HepG2 (cell line): ENCODE measurements around the gene IMPDH1. TPM values are rescaled to one million over a fixed set of nuclear protein-coding genes. Genes with fewer than 3 reads are reported as not detected.
A peak's percentile ranks its signal among the peaks of the same experiment; 100 is the strongest.

Source experiments
- ATAC-seq: fragments of 200-7000 bp; cut with Tn5 transposase; 3 replicates; pipeline ENCODE4 v1.9.1; 2020; ENCODE audit warnings: mild to moderate bottlenecking, moderate library complexity
- BruUV-seq: library from RNA; stranded (reverse); fragments of 400-500 nt; replicated peaks from 2 replicates; lab custom pipeline; 2021; lab: Mats Ljungman, UMichigan
- CTCF ChIA-PET: fragments of 300-600 bp; formaldehyde crosslinking; extraction: SDS; loops from one replicate; lab custom pipeline; 2021; ENCODE audit warnings: low total read pairs, inconsistent platforms, low intra/inter-chr PET ratio; lab: Yijun Ruan, JAX
- POLR2A ChIA-PET: fragments of 350-600 bp; sonication (Branson Sonifier 250); formaldehyde crosslinking; loops from one replicate; lab custom pipeline; 2020; ENCODE audit warnings: antibody characterized with exemption, inconsistent platforms; lab: Yijun Ruan, JAX
- DNase-seq: peaks from one replicate; pipeline ENCODE4 v3.0.0-alpha.2; 2015; ENCODE audit warnings: low spot score
- FAIRE-seq: peaks from 3 replicates; lab custom pipeline; 2011; peaks lifted over from hg19 to GRCh38; lab: Jason Lieb, UNC
- H2AFZ ChIP-seq: one replicate; pipeline ENCODE4 v1.6.1; 2011; ENCODE audit warnings: low read length, inconsistent platforms
- H3K27ac ChIP-seq: fragments of 300-600 bp; 3 replicates; pipeline ENCODE4 v1.8.0; 2011; ENCODE audit warnings: mixed run types, mild to moderate bottlenecking, mixed read lengths, low read length, inconsistent platforms; ENCODE audit not compliant: insufficient read depth; ENCODE audit errors: extremely low read length
- H3K27me3 ChIP-seq, 2 experiments: fragments of 200-600 bp in 1 of 2; 2 replicates in 1 of 2; 3 replicates in 1 of 2; pipeline versions ENCODE4 v1.6.0 to v1.8.0; 2011; ENCODE audit warnings: low read length in 2 of 2, mild to moderate bottlenecking in 2 of 2, moderate library complexity in 2 of 2, inconsistent platforms in 1 of 2; ENCODE audit not compliant: insufficient read depth in 2 of 2, control insufficient read depth in 1 of 2
- H3K36me3 ChIP-seq, 2 experiments: fragments of 200-600 bp in 1 of 2; replicated peaks in 1 of 2; 2 replicates in 1 of 2; 3 replicates in 1 of 2; pipeline versions ENCODE4 v1.5.1 to v1.8.0; 2011; ENCODE audit warnings: low read length in 2 of 2, inconsistent platforms in 1 of 2; ENCODE audit not compliant: insufficient read depth in 2 of 2, control insufficient read depth in 1 of 2
- H3K4me1 ChIP-seq: 2 replicates; pipeline ENCODE4 v1.5.1; 2012; ENCODE audit warnings: low read length, inconsistent platforms; ENCODE audit not compliant: insufficient read depth
- H3K4me2 ChIP-seq: 2 replicates; pipeline ENCODE4 v1.6.0; 2011; ENCODE audit warnings: low read depth, low read length, inconsistent platforms
- H3K4me3 ChIP-seq, 3 experiments: fragments of 200-600 bp in 1 of 3; sonication (generic), shearing (Covaris generic) in 1 of 3; replicated peaks in 1 of 3; 2 replicates each; pipeline ENCODE4 v1.5.1; 2011 to 2016; ENCODE audit warnings: low read length in 3 of 3, inconsistent platforms in 2 of 3, low read depth in 2 of 3, mild to moderate bottlenecking in 2 of 3, control low read depth in 1 of 3, mixed read lengths in 1 of 3; ENCODE audit not compliant: insufficient read depth in 1 of 3
- H3K79me2 ChIP-seq: one replicate; pipeline ENCODE4 v1.6.1; 2011; ENCODE audit warnings: low read length, inconsistent platforms; ENCODE audit not compliant: insufficient read depth
- H3K9ac ChIP-seq: 2 replicates; pipeline ENCODE4 v1.6.0; 2011; ENCODE audit warnings: mild to moderate bottlenecking, low read depth, low read length, inconsistent platforms; ENCODE audit not compliant: insufficient read depth
- H3K9me3 ChIP-seq: 2 replicates; pipeline ENCODE4 v1.5.1; 2012; ENCODE audit warnings: mild to moderate bottlenecking, low read length
- H4K20me1 ChIP-seq: 2 replicates; pipeline ENCODE4 v1.6.0; 2011; ENCODE audit warnings: inconsistent platforms, mild to moderate bottlenecking, low read length, moderate library complexity; ENCODE audit not compliant: insufficient read depth
- ATF7-NPFF ChIP-seq: sonication (generic); formaldehyde crosslinking; IDR thresholded peaks from 2 replicates; pipeline ENCODE4 v1.8.1; 2023; ENCODE audit warnings: mild to moderate bottlenecking, low read depth, missing genetic modification reagents, moderate library complexity
- HDAC6 ChIP-seq: fragments of 200-600 bp; sonication (generic); IDR thresholded peaks from 2 replicates; pipeline ENCODE4 v1.7.0; 2017; ENCODE audit warnings: mild to moderate bottlenecking, antibody characterized with exemption, low read length, low read depth
- KDM2A ChIP-seq: sonication (generic); formaldehyde crosslinking; IDR thresholded peaks from 2 replicates; pipeline ENCODE4 v1.4.0; 2020; ENCODE audit warnings: low read depth, missing genetic modification reagents, borderline replicate concordance
- KLF13 ChIP-seq: sonication (generic); formaldehyde crosslinking; IDR thresholded peaks from 2 replicates; pipeline ENCODE4 v1.4.0; 2020; ENCODE audit warnings: mild to moderate bottlenecking, missing genetic modification reagents
- PAX8 ChIP-seq: sonication (generic); formaldehyde crosslinking; IDR thresholded peaks from 2 replicates; pipeline ENCODE4 v1.8.0; 2022; ENCODE audit warnings: mild to moderate bottlenecking, missing genetic modification reagents, borderline replicate concordance
- RAD51 ChIP-seq: fragments of 450-650 bp; IDR thresholded peaks from 2 replicates; pipeline ENCODE4 v1.6.1; 2016; ENCODE audit warnings: borderline replicate concordance
- RFX1 ChIP-seq: fragments of 450-650 bp; IDR thresholded peaks from 2 replicates; pipeline ENCODE4 v1.6.1; 2017
- SAP130 ChIP-seq: IDR thresholded peaks from 2 replicates; pipeline ENCODE4 v1.6.1; 2016; ENCODE audit warnings: low read depth
- ZBTB38 ChIP-seq: sonication (generic); formaldehyde crosslinking; IDR thresholded peaks from 2 replicates; pipeline ENCODE4 v1.5.1; 2020; ENCODE audit warnings: mild to moderate bottlenecking, missing genetic modification reagents
- ZFP36L2 ChIP-seq: sonication (generic); formaldehyde crosslinking; IDR thresholded peaks from 2 replicates; pipeline ENCODE4 v1.4.0; 2020; ENCODE audit warnings: missing genetic modification reagents
- ZNF10 ChIP-seq: sonication (generic); formaldehyde crosslinking; IDR thresholded peaks from 2 replicates; pipeline ENCODE4 v1.4.0; 2020; ENCODE audit warnings: mild to moderate bottlenecking, low read depth, missing genetic modification reagents, borderline replicate concordance
- ZNF460 ChIP-seq: sonication (generic); formaldehyde crosslinking; IDR thresholded peaks from 2 replicates; pipeline ENCODE4 v1.5.1; 2020; ENCODE audit warnings: missing genetic modification reagents, mild to moderate bottlenecking, borderline replicate concordance
- ZNF567 ChIP-seq: sonication (generic); formaldehyde crosslinking; IDR thresholded peaks from 2 replicates; pipeline ENCODE4 v1.8.1; 2023; ENCODE audit warnings: mild to moderate bottlenecking, missing genetic modification reagents, borderline replicate concordance
- ZNF615 ChIP-seq: sonication (generic); formaldehyde crosslinking; IDR thresholded peaks from 2 replicates; pipeline ENCODE4 v1.5.0; 2020; ENCODE audit warnings: mild to moderate bottlenecking, missing genetic modification reagents, borderline replicate concordance
- ZNF672 ChIP-seq: sonication (generic); formaldehyde crosslinking; IDR thresholded peaks from 2 replicates; pipeline ENCODE4 v1.8.1; 2022; ENCODE audit warnings: missing genetic modification reagents
- ZNF790 ChIP-seq: sonication (generic); formaldehyde crosslinking; IDR thresholded peaks from 2 replicates; pipeline ENCODE4 v1.8.0; 2022; ENCODE audit warnings: missing genetic modification reagents, mild to moderate bottlenecking, borderline replicate concordance
- WGBS: methylation state at CpG from one replicate; pipeline ENCODE4 v1.1.6; 2017; ENCODE audit warnings: low lambda C conversion rate; 5-methylcytosine and 5-hydroxymethylcytosine counted together
- in situ Hi-C: cut with HindIII; loops from 2 replicates; pipeline ENCODE4 v1.10.0; 2017; ENCODE audit warnings: low pct_unique_long_range_greater_than_20kb; ENCODE audit not compliant: extremely low pct_ligation_motif_present
- intact Hi-C: fragments of 100-400 bp; cut with micrococcal nuclease; formaldehyde crosslinking; loops from one replicate; pipeline ENCODE4 v1.10.0; 2022; ENCODE audit not compliant: unreplicated experiment
- polyA plus RNA-seq, 8 experiments: library from polyadenylated mRNA; depleted of rRNA in 3 of 8; stranded (reverse) in 7 of 8; unstranded in 1 of 8; fragments of >200 nt; fragmentation: Illumina TruSeq in 4 of 8; extraction: Trizol in 4 of 8; gene quantifications; 2 replicates each; pipeline versions ENCODE4 v1.2.1 to v1.2.3, GENCODE V29; 2011 to 2016; ENCODE audit warnings: low read depth in 4 of 8, missing spikeins in 1 of 8, mixed read lengths in 1 of 8; ENCODE audit not compliant: insufficient read depth in 1 of 8
- total RNA-seq, 5 experiments: library from RNA; depleted of rRNA; stranded (reverse); fragments of >200 nt; fragmentation: Illumina TruSeq; extraction: Trizol; gene quantifications; 2 replicates each; pipeline ENCODE4 v1.2.3, GENCODE V29; 2016; ENCODE audit warnings: low read depth in 1 of 5
- TF ChIP-seq, protein P1 (sequence below): sonication (generic); formaldehyde crosslinking; IDR thresholded peaks from 2 replicates; pipeline ENCODE4 v1.5.0; 2020; ENCODE audit warnings: mild to moderate bottlenecking, missing genetic modification reagents, borderline replicate concordance
- TF ChIP-seq, protein P2 (sequence below): sonication (generic); formaldehyde crosslinking; IDR thresholded peaks from 2 replicates; pipeline ENCODE4 v1.4.0; 2020; ENCODE audit warnings: low read depth, missing genetic modification reagents

IMPDH1 gene
- total and polyA plus RNA-seq, 2 of the 13 experiments (the other 11 are each of a cell fraction or from before 2014, with no cell fraction given), result 22.8 to 34.0 TPM

DNA sequence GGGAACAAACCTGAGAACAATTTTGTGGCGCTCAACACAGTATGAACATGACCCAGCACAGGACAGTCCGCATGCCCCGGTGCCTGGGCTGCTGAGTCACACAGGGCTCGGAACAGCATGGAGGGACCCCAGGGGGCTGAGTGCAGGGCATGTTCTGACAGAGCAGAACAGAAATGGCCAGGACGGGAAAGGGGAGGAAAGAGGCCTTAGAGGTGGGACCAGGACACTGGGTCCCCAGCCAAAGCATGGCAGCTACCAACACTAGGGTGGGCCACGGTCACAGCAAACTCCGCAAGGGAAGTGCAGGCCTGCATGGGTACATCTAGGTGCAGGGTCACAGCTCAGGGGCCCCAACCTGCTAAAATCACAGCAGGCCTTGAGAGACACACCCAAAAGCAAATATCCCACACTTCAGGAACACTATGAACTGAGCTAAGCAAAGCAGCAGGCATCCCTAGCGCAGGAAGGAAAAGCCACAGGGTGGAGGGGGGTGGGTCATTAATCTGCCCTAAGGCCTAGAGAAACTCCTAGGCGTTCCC lies 5.6 kb downstream of the IMPDH1 start (continued):
- TF ChIP-seq ZNF672 (CRISPR knock-in tag) (no peak), PAX8 (CRISPR knock-in tag) (no peak), ZNF10 (no peak), ZBTB38 (CRISPR knock-in tag) (peak; percentile 83; the same call in 1 of the 2 replicates), KLF13 (CRISPR knock-in tag) (no peak), ZNF790 (CRISPR knock-in tag) (no peak), HDAC6 (no peak), KDM2A (CRISPR knock-in tag) (no peak), RFX1 (no peak), SAP130 (CRISPR knock-in tag) (peak; percentile 38; the same call in 1 of the 2 replicates), RAD51 (no peak)
- TF ChIP-seq, protein P1, sequence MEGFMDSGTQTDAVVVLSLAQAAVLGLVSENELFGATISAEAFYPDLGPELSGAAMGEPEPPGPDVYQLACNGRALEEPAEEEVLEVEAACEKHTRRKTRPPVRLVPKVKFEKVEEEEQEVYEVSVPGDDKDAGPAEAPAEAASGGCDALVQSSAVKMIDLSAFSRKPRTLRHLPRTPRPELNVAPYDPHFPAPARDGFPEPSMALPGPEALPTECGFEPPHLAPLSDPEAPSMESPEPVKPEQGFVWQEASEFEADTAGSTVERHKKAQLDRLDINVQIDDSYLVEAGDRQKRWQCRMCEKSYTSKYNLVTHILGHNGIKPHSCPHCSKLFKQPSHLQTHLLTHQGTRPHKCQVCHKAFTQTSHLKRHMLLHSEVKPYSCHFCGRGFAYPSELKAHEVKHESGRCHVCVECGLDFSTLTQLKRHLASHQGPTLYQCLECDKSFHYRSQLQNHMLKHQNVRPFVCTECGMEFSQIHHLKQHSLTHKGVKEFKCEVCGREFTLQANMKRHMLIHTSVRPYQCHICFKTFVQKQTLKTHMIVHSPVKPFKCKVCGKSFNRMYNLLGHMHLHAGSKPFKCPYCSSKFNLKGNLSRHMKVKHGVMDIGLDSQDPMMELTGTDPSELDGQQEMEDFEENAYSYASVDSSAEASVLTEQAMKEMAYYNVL (CRISPR knock-in tag), result no peak

DNA sequence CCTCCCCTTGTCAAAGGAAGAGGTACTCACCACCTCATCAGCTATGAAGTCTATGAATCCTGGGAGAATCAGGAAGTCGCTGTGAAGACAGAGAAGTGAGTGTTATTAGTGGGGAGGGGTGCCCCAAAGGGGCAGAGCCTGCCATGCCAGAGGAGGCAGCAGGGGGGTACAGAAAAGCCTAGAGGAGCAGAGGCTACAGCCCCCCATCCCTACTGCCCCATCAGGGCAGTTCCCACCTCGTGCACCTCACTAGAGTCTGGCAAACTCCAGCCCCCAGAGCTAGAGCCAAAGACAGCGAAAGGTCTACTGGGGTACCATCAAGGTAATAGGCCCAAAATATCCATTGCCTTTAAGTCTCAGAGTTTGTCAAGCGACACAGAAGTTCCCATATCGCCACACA lies 6.1 kb downstream of the IMPDH1 start:
- ATAC-seq (no peak), DNase-seq (no peak), FAIRE-seq (no peak)
- no peak overlapping the region for H3K9ac ChIP-seq
- no peaks in the 10 kb centered on the region; the same call in 1 of the 2 replicates for H4K20me1 ChIP-seq
- H3K4me2 ChIP-seq, result peak overlapping the region; percentile 93
- H3K27ac ChIP-seq, result no peak overlapping the region
- BruUV-seq, result no TSS peak
- POLR2A ChIA-PET, result no interaction called here
- in situ Hi-C loops (no loop called here), intact Hi-C loops (loop anchor here (1.0 kb wide), 1 partner anchor 24 kb away; no protein-coding TSS in a partner anchor)
- H3K79me2 ChIP-seq, result no peaks in the 10 kb centered on the region
- H3K36me3 ChIP-seq, result peaks cover 4 to 19% of the 10 kb centered on the region in 2 experiments; a peak in 4 of 5 replicates
- WGBS, result 86% methylated on average over 4 of the region's 5 CpGs
- peaks cover 51% of the 10 kb centered on the region for H3K4me1 ChIP-seq
- no peak overlapping the region for H3K4me3 ChIP-seq
- CTCF ChIA-PET, result no interaction called here
- TF ChIP-seq ZNF567 (CRISPR knock-in tag) (no peak), ZNF460 (CRISPR knock-in tag) (no peak), ZFP36L2 (CRISPR knock-in tag) (no peak), ZNF615 (CRISPR knock-in tag) (0 out of 2 replicates have a peak, but pooled peaks have one; percentile 31), ATF7-NPFF (CRISPR knock-in tag) (no peak), ZBTB38 (CRISPR knock-in tag) (no peak)
- TF ChIP-seq, protein P2, sequence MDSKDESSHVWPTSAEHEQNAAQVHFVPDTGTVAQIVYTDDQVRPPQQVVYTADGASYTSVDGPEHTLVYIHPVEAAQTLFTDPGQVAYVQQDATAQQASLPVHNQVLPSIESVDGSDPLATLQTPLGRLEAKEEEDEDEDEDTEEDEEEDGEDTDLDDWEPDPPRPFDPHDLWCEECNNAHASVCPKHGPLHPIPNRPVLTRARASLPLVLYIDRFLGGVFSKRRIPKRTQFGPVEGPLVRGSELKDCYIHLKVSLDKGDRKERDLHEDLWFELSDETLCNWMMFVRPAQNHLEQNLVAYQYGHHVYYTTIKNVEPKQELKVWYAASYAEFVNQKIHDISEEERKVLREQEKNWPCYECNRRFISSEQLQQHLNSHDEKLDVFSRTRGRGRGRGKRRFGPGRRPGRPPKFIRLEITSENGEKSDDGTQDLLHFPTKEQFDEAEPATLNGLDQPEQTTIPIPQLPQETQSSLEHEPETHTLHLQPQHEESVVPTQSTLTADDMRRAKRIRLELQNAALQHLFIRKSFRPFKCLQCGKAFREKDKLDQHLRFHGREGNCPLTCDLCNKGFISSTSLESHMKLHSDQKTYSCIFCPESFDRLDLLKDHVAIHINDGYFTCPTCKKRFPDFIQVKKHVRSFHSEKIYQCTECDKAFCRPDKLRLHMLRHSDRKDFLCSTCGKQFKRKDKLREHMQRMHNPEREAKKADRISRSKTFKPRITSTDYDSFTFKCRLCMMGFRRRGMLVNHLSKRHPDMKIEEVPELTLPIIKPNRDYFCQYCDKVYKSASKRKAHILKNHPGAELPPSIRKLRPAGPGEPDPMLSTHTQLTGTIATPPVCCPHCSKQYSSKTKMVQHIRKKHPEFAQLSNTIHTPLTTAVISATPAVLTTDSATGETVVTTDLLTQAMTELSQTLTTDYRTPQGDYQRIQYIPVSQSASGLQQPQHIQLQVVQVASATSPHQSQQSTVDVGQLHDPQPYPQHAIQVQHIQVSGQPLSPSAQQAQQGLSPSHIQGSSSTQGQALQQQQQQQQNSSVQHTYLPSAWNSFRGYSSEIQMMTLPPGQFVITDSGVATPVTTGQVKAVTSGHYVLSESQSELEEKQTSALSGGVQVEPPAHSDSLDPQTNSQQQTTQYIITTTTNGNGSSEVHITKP, result no peak
- no peak overlapping the region for H2AFZ ChIP-seq
- H3K27me3 ChIP-seq, result peaks cover 2 to 10% of the 10 kb centered on the region in 2 experiments; a peak in 2 of 5 replicates
- H3K9me3 ChIP-seq, result no peaks in the 10 kb centered on the region
